Choroid plexus epithelial cell (primary cell): ENCODE measurements around the gene TIE1.
"Not testable (repeated sequence)": the region's sequence is repeated elsewhere in the genome, so short reads cannot be mapped to it uniquely, and the experiment has no call there.

Experiments used
- DNase-seq: peaks from one replicate; pipeline ENCODE4 v3.0.0-alpha.2; 2010; ENCODE audit warnings: low read depth
- H3K4me3 ChIP-seq: 2 replicates; pipeline ENCODE4 v1.5.1; 2011; ENCODE audit warnings: low read depth, mild to moderate bottlenecking, control low read depth, low read length, moderate library complexity
- TF ChIP-seq, protein P1 (sequence below): conservative IDR thresholded peaks from 2 replicates; pipeline ENCODE4 v1.5.1; 2011; ENCODE audit warnings: low read depth, mild to moderate bottlenecking, control low read depth, inconsistent platforms, low read length, moderate library complexity

Gene TIE1

GRCh38 chr1:43367904-43368645 lies 67.3 kb downstream of the TIE1 start, which contains the start of gene ELOVL1:
TSS of gene ELOVL1 (minus strand) at chr1:43368011. CDS start at chr1:43365609, 2,402 bp downstream.
- TF ChIP-seq, protein P1, sequence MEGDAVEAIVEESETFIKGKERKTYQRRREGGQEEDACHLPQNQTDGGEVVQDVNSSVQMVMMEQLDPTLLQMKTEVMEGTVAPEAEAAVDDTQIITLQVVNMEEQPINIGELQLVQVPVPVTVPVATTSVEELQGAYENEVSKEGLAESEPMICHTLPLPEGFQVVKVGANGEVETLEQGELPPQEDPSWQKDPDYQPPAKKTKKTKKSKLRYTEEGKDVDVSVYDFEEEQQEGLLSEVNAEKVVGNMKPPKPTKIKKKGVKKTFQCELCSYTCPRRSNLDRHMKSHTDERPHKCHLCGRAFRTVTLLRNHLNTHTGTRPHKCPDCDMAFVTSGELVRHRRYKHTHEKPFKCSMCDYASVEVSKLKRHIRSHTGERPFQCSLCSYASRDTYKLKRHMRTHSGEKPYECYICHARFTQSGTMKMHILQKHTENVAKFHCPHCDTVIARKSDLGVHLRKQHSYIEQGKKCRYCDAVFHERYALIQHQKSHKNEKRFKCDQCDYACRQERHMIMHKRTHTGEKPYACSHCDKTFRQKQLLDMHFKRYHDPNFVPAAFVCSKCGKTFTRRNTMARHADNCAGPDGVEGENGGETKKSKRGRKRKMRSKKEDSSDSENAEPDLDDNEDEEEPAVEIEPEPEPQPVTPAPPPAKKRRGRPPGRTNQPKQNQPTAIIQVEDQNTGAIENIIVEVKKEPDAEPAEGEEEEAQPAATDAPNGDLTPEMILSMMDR: peak; percentile 57
- peak; percentile 90 for DNase-seq
- peak within 1 kb of the TSS; percentile 82 for H3K4me3 ChIP-seq

DNA sequence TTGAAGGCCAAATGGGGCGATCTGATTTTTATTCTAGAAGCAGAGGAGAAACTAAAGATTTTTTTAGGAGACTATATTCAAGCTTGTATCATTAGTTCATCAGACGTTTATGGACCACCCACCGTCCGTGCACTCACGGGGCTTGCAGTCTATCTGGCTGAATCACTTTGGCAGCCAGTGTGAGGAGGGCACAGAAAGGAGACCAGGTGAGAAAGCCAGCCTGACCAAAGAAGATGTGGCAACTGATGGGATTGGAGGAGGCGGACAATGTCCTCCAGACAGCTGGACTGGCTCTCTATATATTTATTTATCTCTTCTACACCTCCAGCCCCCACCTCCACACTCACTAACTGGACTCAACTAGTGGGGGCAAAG lies 67.9 kb downstream of the TIE1 start:
- TF ChIP-seq, protein P1: no peak
- DNase-seq: no peak
- H3K4me3 ChIP-seq: peak overlapping the region; percentile 82

DNA sequence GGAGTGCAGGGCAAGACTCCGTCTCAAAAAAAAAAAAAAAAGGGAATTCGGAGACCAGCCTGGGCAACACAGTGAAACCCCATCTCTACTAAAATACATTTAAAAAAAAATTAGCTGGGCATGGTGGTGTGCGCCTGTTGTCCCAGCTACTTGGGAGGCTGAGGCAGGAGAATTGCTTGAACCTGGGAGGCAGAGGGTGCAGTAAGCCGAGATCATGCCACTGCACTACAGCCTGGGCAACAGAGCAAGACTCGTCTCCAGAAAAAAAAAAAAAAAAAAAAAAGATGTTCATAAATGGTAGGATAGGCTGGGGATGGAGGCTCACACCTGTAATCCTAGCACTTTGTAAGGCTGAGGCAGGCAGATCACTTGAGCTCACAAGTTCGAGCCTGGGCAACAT lies 69.0 kb downstream of the TIE1 start:
- not testable (repeated sequence) for DNase-seq

DNA sequence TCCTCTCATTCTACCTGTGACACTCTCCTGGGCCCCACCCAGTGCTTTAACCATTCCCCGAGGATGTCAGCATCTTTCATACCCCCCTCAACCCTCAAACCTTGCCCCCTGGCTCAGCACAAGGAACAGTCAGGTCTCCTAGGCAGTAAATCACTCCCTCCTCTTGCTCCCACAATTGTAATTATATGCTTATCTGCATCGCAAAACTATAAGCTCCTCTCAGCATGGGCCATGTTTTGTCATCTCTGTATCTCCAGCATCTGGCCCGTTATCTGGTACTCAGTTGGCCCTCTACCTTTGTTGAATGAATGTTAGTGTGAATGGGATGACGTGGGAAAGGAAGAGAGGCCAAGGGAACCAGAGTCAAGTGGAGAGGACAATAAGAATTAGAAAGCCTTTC lies 69.8 kb downstream of the TIE1 start:
- no peak overlapping the region for H3K4me3 ChIP-seq
- TF ChIP-seq, protein P1: no peak

More for the DNA sequence above, 69.0 kb downstream of the TIE1 start:
- not testable (repeated sequence) for H3K4me3 ChIP-seq

GRCh38 chr1:43372172-43372571 lies 71.4 kb downstream of the TIE1 start:
- TF ChIP-seq, protein P1: no peak
- no peak for DNase-seq
- H3K4me3 ChIP-seq: no peak overlapping the region

More for the DNA sequence above, 69.8 kb downstream of the TIE1 start:
- DNase-seq: no peak
